Effector memory CD4-positive, alpha-beta T cell (primary cell): ENCODE data around the gene SLC39A11.

Source experiments
- DNase-seq, 3 donors: peaks; one replicate each; pipeline ENCODE4 v3.0.0-alpha.2; 2020
- H3K27ac ChIP-seq: 2 replicates; pipeline ENCODE4 v1.7.0; 2013; ENCODE audit warnings: mild to moderate bottlenecking, low read length, moderate library complexity; ENCODE audit not compliant: insufficient read depth, poor library complexity, severe bottlenecking
- H3K27me3 ChIP-seq: replicated peaks from 2 replicates; pipeline ENCODE4 v1.7.0; 2013; ENCODE audit warnings: mild to moderate bottlenecking, low read length; ENCODE audit not compliant: insufficient read depth, control insufficient read depth, poor library complexity, severe bottlenecking
- H3K36me3 ChIP-seq: 2 replicates; pipeline ENCODE4 v1.7.0; 2013; ENCODE audit warnings: mild to moderate bottlenecking, low read length, moderate library complexity; ENCODE audit not compliant: control insufficient read depth, insufficient read depth
- H3K4me1 ChIP-seq: 2 replicates; pipeline ENCODE4 v1.7.0; 2013; ENCODE audit warnings: low read length, mild to moderate bottlenecking; ENCODE audit not compliant: control insufficient read depth, insufficient read depth, poor library complexity, severe bottlenecking
- H3K4me3 ChIP-seq: 2 replicates; pipeline ENCODE4 v1.7.0; 2013; ENCODE audit warnings: low read length, low read depth, mild to moderate bottlenecking; ENCODE audit not compliant: insufficient read depth, poor library complexity, severe bottlenecking
- H3K9me3 ChIP-seq: 2 replicates; pipeline ENCODE4 v1.7.0; 2013; ENCODE audit warnings: mild to moderate bottlenecking, low read length, moderate library complexity; ENCODE audit not compliant: control insufficient read depth

SLC39A11 gene

GRCh38 chr17:72858826-72859495 lies 233.5 kb downstream of the SLC39A11 start:
- Histone ChIP-seq H3K9me3 (no peaks in the 10 kb centered on the region), H3K27me3 (no peaks in the 10 kb centered on the region), H3K36me3 (no peaks in the 10 kb centered on the region), H3K4me1 (no peaks in the 10 kb centered on the region), H3K27ac (no peak overlapping the region), H3K4me3 (no peak overlapping the region)
- no peak for DNase-seq

DNA sequence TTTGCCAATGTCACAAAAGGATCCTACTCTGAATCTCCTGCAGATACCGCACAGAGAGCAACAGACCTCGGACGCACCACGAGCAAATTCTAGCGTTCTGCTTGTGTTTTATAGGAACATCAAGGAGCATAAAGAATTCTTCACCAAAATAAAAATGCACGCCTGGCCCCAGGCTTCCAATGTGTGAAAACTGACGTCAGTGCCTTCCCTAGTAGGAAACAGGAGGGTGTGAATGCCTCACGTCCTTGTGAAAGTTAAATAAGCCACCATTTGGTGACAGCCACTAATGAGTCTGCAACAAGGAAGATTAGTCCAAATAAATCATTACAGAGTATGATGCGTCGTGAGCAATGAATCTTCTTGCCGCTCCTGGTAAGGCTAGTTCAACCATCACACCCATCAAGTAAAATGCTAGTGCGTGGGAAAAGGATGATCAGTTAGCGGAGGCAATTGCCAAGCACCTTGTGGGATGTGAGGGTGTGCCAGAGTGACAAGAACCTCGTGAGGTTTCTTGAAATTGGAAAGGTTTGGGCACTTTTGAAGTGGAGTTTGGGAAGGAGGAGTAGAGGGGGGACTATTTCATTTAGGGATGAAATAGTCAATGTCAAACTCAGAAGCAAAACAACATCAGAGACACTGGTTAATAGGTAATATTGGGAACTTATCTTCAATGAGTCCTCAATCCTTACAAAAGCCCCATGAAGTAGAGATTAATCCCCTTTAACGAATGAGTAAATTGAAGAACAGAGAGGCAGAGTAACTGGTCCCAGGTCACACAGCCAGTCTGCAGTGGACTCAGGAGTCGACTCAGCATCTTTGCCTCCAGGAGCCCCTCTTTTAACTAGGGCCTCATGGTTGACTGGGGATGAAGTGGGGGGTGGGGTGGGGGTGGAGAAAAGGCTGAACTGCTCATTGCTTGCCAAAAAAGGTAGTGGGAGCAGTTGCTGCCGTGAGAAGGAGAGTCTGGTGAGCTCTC lies 238.8 kb downstream of the SLC39A11 start:
- no peak for DNase-seq
- H3K27me3 ChIP-seq = no peaks in the 10 kb centered on the region
- H3K27ac ChIP-seq = no peak overlapping the region
- H3K4me3 ChIP-seq = no peak overlapping the region
- no peaks in the 10 kb centered on the region for H3K9me3 ChIP-seq
- no peaks in the 10 kb centered on the region for H3K36me3 ChIP-seq
- H3K4me1 ChIP-seq = no peaks in the 10 kb centered on the region

DNA sequence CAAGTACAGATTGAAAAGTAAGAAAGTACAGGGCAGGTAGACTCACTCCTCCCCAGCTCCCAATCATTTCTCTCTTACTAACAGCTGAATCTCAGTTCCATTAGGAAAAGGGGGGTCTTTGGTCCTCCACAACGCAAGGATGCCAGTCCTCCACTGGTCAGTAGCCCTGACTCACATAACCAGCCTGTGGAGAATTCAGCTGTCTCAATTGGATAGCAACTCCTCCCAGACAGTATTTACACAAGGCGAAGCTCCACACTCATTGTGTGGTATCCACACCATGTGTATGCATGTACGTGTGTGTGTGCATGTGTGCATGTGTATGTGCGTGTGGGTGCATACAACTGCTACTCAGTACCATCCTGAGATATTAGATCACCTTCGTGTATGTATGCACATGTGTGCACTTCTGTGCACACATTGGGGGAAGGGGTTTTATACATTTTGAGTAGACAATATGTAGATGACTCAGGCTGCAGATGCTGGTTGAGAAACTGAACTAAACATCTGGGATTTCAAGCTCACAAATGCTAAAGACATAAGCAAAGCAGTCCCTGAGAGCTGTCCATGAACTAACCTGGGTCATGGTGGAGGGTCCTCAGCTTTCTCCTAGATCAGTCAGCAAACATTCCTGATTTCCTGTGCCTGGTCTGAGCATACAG lies 240.1 kb downstream of the SLC39A11 start:
- Histone ChIP-seq H3K4me3 (no peak overlapping the region), H3K4me1 (no peaks in the 10 kb centered on the region), H3K27ac (no peak overlapping the region), H3K9me3 (no peaks in the 10 kb centered on the region), H3K27me3 (no peaks in the 10 kb centered on the region), H3K36me3 (no peaks in the 10 kb centered on the region)
- no peak for DNase-seq

DNA sequence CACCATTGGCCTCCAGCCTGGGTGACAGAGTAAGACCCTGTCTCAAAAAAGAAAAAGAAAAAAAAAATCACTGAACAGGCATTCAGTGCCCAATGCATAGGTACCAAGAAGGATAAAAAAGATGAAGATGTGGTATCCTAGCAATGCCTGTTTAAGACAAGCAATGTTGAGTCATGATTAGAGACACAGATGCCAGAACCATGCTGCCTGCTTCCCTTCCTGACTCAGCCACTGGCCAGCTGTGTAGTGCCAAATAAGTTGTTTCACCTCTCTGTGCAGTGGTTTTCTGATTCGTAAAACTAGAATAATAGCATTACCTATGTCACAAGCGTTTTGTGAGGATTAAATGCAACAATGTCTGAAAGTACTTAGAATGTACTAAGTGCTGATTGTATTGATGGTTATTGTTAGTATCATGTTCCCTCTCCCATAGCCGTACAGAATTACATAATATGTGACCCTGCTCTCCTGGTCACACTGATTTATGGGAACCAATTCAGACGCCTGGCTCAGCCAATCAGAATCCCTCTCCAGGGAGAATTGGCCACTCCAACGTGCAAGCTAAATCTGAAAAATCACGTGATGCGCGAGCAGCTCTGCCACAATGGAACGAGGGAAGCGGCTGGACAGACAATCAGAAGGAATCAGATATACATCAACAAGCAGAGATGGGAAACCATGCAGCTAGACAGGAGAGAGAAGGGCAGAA lies 241.9 kb downstream of the SLC39A11 start:
- H3K27ac ChIP-seq = no peak overlapping the region
- no peaks in the 10 kb centered on the region for H3K27me3 ChIP-seq
- H3K9me3 ChIP-seq = no peaks in the 10 kb centered on the region
- no peak for DNase-seq
- no peaks in the 10 kb centered on the region for H3K36me3 ChIP-seq
- H3K4me3 ChIP-seq = no peak overlapping the region
- H3K4me1 ChIP-seq = no peaks in the 10 kb centered on the region

- Histone ChIP-seq H3K4me3 (no peak overlapping the region), H3K9me3 (no peaks in the 10 kb centered on the region), H3K36me3 (no peaks in the 10 kb centered on the region), H3K27ac (no peak overlapping the region), H3K27me3 (no peaks in the 10 kb centered on the region), H3K4me1 (no peaks in the 10 kb centered on the region)
- DNase-seq = no peak
Observed at GRCh38 chr17:72846399-72846798, 246.1 kb downstream of the SLC39A11 start.

- Histone ChIP-seq H3K27ac (no peak overlapping the region), H3K27me3 (no peaks in the 10 kb centered on the region), H3K36me3 (no peaks in the 10 kb centered on the region), H3K4me1 (no peaks in the 10 kb centered on the region), H3K9me3 (peaks cover 4% of the 10 kb centered on the region), H3K4me3 (no peak overlapping the region)
- no peak for DNase-seq
Observed at GRCh38 chr17:72843591-72843990, 248.9 kb downstream of the SLC39A11 start.

DNA sequence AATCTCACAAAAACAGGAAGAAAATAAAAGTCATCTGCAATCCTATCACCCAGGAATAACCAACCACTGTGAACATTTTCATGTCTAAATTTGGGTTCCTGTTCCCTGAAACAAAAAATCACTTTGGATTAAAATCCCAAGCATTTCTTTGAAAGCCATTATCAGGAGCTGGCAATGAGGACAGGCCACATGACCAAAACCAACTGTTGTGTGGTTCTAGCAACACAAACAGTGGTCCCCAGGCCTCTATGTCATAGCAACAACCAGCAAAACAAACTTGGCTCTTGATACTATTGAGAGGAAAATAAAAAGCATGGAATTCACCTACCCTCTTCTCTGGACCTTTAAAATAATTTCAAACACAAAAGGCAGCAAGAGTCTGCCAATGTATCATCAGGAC lies 252.5 kb downstream of the SLC39A11 start:
- Histone ChIP-seq H3K9me3 (peaks cover 4% of the 10 kb centered on the region), H3K36me3 (peaks cover 3% of the 10 kb centered on the region), H3K4me3 (no peak overlapping the region), H3K27ac (no peak overlapping the region), H3K4me1 (no peaks in the 10 kb centered on the region), H3K27me3 (no peaks in the 10 kb centered on the region)
- DNase-seq = no peak

- no peak for DNase-seq
- Histone ChIP-seq H3K36me3 (peaks cover 3% of the 10 kb centered on the region), H3K4me1 (no peaks in the 10 kb centered on the region), H3K9me3 (peaks cover 4% of the 10 kb centered on the region), H3K27ac (no peak overlapping the region), H3K4me3 (no peak overlapping the region), H3K27me3 (no peaks in the 10 kb centered on the region)
Observed at GRCh38 chr17:72839131-72839725, 253.3 kb downstream of the SLC39A11 start.

DNA sequence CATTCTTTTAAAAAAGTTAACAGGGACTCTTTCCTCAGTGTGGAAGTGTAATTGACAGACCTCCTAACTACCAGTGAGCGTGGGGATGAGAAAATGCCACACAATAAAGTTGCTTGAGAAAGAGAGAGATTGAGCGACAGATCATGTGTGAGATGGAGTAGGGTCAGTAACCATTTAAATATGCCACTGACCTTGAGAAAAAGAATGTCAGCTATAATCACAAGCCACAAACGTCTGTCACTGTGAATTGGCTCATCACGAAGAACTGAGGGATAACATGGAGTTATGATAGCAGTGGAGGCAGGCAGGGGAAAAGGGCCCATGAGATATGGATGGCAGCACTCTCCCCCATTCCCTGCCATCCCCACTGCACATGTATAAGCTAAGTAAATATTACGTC lies 253.9 kb downstream of the SLC39A11 start:
- Histone ChIP-seq H3K9me3 (peaks cover 4% of the 10 kb centered on the region), H3K27me3 (no peaks in the 10 kb centered on the region), H3K27ac (no peak overlapping the region), H3K4me1 (no peaks in the 10 kb centered on the region), H3K4me3 (no peak overlapping the region), H3K36me3 (peaks cover 3% of the 10 kb centered on the region)
- no peak for DNase-seq
